Endothelial cell of umbilical vein (primary cell): ENCODE results near the gene ZNF423. TPM values are rescaled to one million over a fixed set of nuclear protein-coding genes. Genes with fewer than 3 reads are reported as not detected.

Source experiments
- BruUV-seq: library from RNA; stranded (reverse); fragments of 400-500 nt; replicated peaks from 2 replicates; lab custom pipeline; 2021; lab: Mats Ljungman, UMichigan
- CTCF ChIA-PET: fragments of 300-600, 350-600 bp; sonication (Branson Sonifier 250); formaldehyde crosslinking; loops from one replicate; lab custom pipeline; 2021; ENCODE audit warnings: antibody characterized with exemption, inconsistent platforms; lab: Charles Lee
- POLR2A ChIA-PET: fragments of 300-600, 350-600 bp; sonication (Branson Sonifier 250); formaldehyde crosslinking; loops from one replicate; lab custom pipeline; 2021; ENCODE audit warnings: antibody characterized with exemption, inconsistent platforms; lab: Charles Lee
- DNase-seq: peaks from one replicate; pipeline ENCODE4 v3.0.0-alpha.2; 2011; ENCODE audit warnings: low read depth, low spot score
- FAIRE-seq: peaks from 2 replicates; lab custom pipeline; 2011; peaks lifted over from hg19 to GRCh38; lab: Jason Lieb, UNC
- H2AFZ ChIP-seq: 2 replicates; pipeline ENCODE4 v1.6.0; 2012; ENCODE audit warnings: low read depth, low read length, control low read depth, inconsistent platforms
- H3K27ac ChIP-seq: 2 replicates; pipeline ENCODE4 v1.5.1; 2011; ENCODE audit warnings: low read depth, mild to moderate bottlenecking, control low read depth, low read length, moderate library complexity; ENCODE audit not compliant: insufficient read depth
- H3K27me3 ChIP-seq, 2 experiments: 2 replicates each; pipeline versions ENCODE4 v1.6.0 to v1.6.1; 2011; ENCODE audit warnings: low read length in 2 of 2, mixed read lengths in 1 of 2; ENCODE audit not compliant: control insufficient read depth in 2 of 2, insufficient read depth in 2 of 2
- H3K36me3 ChIP-seq, 2 experiments: 2 replicates in 1 of 2; 3 replicates in 1 of 2; pipeline ENCODE4 v1.5.1; 2011; ENCODE audit warnings: low read length in 2 of 2, mild to moderate bottlenecking in 1 of 2, moderate library complexity in 1 of 2; ENCODE audit not compliant: control insufficient read depth in 2 of 2, insufficient read depth in 2 of 2; ENCODE audit errors: extremely low read depth in 1 of 2
- H3K4me1 ChIP-seq: 3 replicates; pipeline ENCODE4 v1.5.1; 2011; ENCODE audit warnings: mild to moderate bottlenecking, low read length; ENCODE audit not compliant: control insufficient read depth, insufficient read depth; ENCODE audit errors: extremely low read depth
- H3K4me2 ChIP-seq: 2 replicates; pipeline ENCODE4 v1.6.1; 2011; ENCODE audit warnings: low read length, control low read depth, mixed read lengths; ENCODE audit not compliant: insufficient read depth
- H3K4me3 ChIP-seq, 3 experiments: fragments of 200-600 bp in 1 of 3; sonication (generic), shearing (Covaris generic) in 1 of 3; replicated peaks in 1 of 3; 2 replicates each; pipeline ENCODE4 v1.5.1; 2011 to 2016; ENCODE audit warnings: control low read depth in 3 of 3, low read length in 3 of 3, mild to moderate bottlenecking in 2 of 3, inconsistent platforms in 1 of 3, low read depth in 1 of 3, moderate library complexity in 1 of 3; ENCODE audit not compliant: insufficient read depth in 1 of 3
- H3K79me2 ChIP-seq: 2 replicates; pipeline ENCODE4 v1.6.0; 2012; ENCODE audit warnings: low read length, inconsistent platforms; ENCODE audit not compliant: control insufficient read depth, insufficient read depth
- H3K9ac ChIP-seq: replicated peaks from 2 replicates; pipeline ENCODE3; 2011; ENCODE audit warnings: low read length, control low read depth; ENCODE audit not compliant: insufficient read depth; ENCODE audit errors: extremely low read depth
- H3K9me1 ChIP-seq: replicated peaks from 3 replicates; pipeline ENCODE4 v1.6.0; 2011; ENCODE audit warnings: mild to moderate bottlenecking, low read length; ENCODE audit not compliant: control insufficient read depth, insufficient read depth; ENCODE audit errors: extremely low read depth
- H3K9me3 ChIP-seq: replicated peaks from 2 replicates; pipeline ENCODE4 v1.5.1; 2012; ENCODE audit warnings: low read length, inconsistent platforms; ENCODE audit not compliant: control insufficient read depth, insufficient read depth
- H4K20me1 ChIP-seq: replicated peaks from 2 replicates; pipeline ENCODE3; 2011; ENCODE audit warnings: mild to moderate bottlenecking, low read length; ENCODE audit not compliant: control insufficient read depth, insufficient read depth; ENCODE audit errors: extremely low read depth
- EZH2 ChIP-seq: IDR thresholded peaks from 2 replicates; pipeline ENCODE4 v1.6.1; 2012; ENCODE audit warnings: borderline replicate concordance, low read depth, mild to moderate bottlenecking, moderate library complexity, low read length, inconsistent platforms; ENCODE audit not compliant: severe bottlenecking
- FOS ChIP-seq: IDR thresholded peaks from 2 replicates; pipeline ENCODE4 v1.6.1; 2011; ENCODE audit warnings: mild to moderate bottlenecking, low read length, moderate library complexity, borderline replicate concordance; ENCODE audit not compliant: insufficient read depth
- GATA2 ChIP-seq: IDR thresholded peaks from 2 replicates; pipeline ENCODE4 v1.7.0; 2011; ENCODE audit warnings: low read depth, mild to moderate bottlenecking, moderate library complexity, mixed read lengths, low read length; ENCODE audit not compliant: insufficient read length, insufficient read depth
- JUN ChIP-seq: IDR thresholded peaks from 2 replicates; pipeline ENCODE4 v1.6.1; 2011; ENCODE audit warnings: borderline replicate concordance, low read depth; ENCODE audit not compliant: insufficient read length, insufficient read depth
- MAX ChIP-seq: IDR thresholded peaks from 2 replicates; pipeline ENCODE4 v1.6.1; 2011; ENCODE audit not compliant: insufficient read depth, insufficient read length
- MYC ChIP-seq: IDR thresholded peaks from one replicate; pipeline ENCODE4 v1.6.1; 2011; ENCODE audit warnings: mild to moderate bottlenecking, low read depth, low read length
- POLR2A ChIP-seq: IDR thresholded peaks from 2 replicates; pipeline ENCODE4 v1.6.1; 2012; ENCODE audit warnings: low read depth, mild to moderate bottlenecking, control low read depth, low read length
- POLR2AphosphoS5 ChIP-seq: IDR thresholded peaks from 2 replicates; pipeline ENCODE4 v1.6.1; 2012; ENCODE audit warnings: low read depth, mild to moderate bottlenecking, control low read depth, low read length, moderate library complexity; ENCODE audit not compliant: insufficient read depth
- dilution Hi-C: fragments of 300-500 bp; cut with MboI; formaldehyde crosslinking; loops from one replicate; pipeline ENCODE4 v1.15.0; 2019; ENCODE audit warnings: low sequenced_read_pairs; ENCODE audit not compliant: extremely low pct_ligation_motif_present
- intact Hi-C: fragments of 100-400 bp; cut with micrococcal nuclease; formaldehyde crosslinking; loops from one replicate; pipeline ENCODE4 v1.10.0; 2022
- polyA plus RNA-seq, 4 experiments: library from polyadenylated mRNA; depleted of rRNA in 3 of 4; stranded (reverse) in 3 of 4; unstranded in 1 of 4; fragments of >200 nt; gene quantifications; 2 replicates each; pipeline versions ENCODE4 v1.2.1 to v1.2.3, GENCODE V29; 2011 to 2012; ENCODE audit warnings: missing spikeins in 1 of 4
- total RNA-seq: library from RNA; stranded (reverse); gene quantifications from 2 replicates; pipeline ENCODE4 v1.2.3, GENCODE V29; 2021
- TF ChIP-seq, protein P1 (sequence below), 2 donors: IDR thresholded peaks; 1 replicate in 1 of 2; 2 replicates in 1 of 2; pipeline ENCODE4 v1.5.1; 2011; ENCODE audit warnings: low read length in 2 of 2, mild to moderate bottlenecking in 2 of 2, moderate library complexity in 2 of 2, control low read depth in 1 of 2, inconsistent platforms in 1 of 2, low read depth in 1 of 2; ENCODE audit not compliant: insufficient read depth in 1 of 2; ENCODE audit errors: extremely low read depth in 1 of 2

ZNF423 gene
- total and polyA plus RNA-seq, 2 donors (not counting 3 experiments of a cell fraction or from before 2014, with no cell fraction given) = 2.2 to 8.1 TPM

GRCh38 chr16:49530427-49530970 is 325.4 kb downstream of the ZNF423 start:
- intact Hi-C loops (no loop called here), dilution Hi-C loops (no loop called here)
- H3K4me3 ChIP-seq = no peak overlapping the region
- no peaks in the 10 kb centered on the region for H3K9me1 ChIP-seq
- ChIA-PET POLR2A (no interaction called here), CTCF (interaction anchor here (1.4 kb wide), 1 partner anchor 10 kb away, joined by 3 read pairs; no protein-coding TSS in a partner anchor)
- no peak overlapping the region for H3K9ac ChIP-seq
- no TSS peak for BruUV-seq
- H3K27me3 ChIP-seq = no peaks in the 10 kb centered on the region
- H3K4me1 ChIP-seq = no peaks in the 10 kb centered on the region
- no peak overlapping the region for H3K27ac ChIP-seq
- H4K20me1 ChIP-seq = no peaks in the 10 kb centered on the region
- H3K9me3 ChIP-seq = no peaks in the 10 kb centered on the region
- TF ChIP-seq POLR2A (no peak), MAX (no peak), JUN (no peak), EZH2 (no peak), GATA2 (no peak), MYC (no peak), FOS (no peak), POLR2AphosphoS5 (no peak)
- TF ChIP-seq, protein P1, sequence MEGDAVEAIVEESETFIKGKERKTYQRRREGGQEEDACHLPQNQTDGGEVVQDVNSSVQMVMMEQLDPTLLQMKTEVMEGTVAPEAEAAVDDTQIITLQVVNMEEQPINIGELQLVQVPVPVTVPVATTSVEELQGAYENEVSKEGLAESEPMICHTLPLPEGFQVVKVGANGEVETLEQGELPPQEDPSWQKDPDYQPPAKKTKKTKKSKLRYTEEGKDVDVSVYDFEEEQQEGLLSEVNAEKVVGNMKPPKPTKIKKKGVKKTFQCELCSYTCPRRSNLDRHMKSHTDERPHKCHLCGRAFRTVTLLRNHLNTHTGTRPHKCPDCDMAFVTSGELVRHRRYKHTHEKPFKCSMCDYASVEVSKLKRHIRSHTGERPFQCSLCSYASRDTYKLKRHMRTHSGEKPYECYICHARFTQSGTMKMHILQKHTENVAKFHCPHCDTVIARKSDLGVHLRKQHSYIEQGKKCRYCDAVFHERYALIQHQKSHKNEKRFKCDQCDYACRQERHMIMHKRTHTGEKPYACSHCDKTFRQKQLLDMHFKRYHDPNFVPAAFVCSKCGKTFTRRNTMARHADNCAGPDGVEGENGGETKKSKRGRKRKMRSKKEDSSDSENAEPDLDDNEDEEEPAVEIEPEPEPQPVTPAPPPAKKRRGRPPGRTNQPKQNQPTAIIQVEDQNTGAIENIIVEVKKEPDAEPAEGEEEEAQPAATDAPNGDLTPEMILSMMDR (IDR thresholded peaks at IDR 0.05; ENCODE audit: extremely low read depth in 1 of 2, insufficient read depth in 1 of 2, low read depth in 1 of 2, low read length in 2 of 2) = no peak
- H3K4me2 ChIP-seq = no peak overlapping the region
- no peaks in the 10 kb centered on the region for H3K36me3 ChIP-seq
- H3K79me2 ChIP-seq = no peaks in the 10 kb centered on the region
- DNase-seq (no peak), FAIRE-seq (no peak)
- H2AFZ ChIP-seq = no peak overlapping the region
